ENCODE data around the gene ITGA5.

GRCh38 chr12:54392485-54393206 is 26.4 kb downstream of the ITGA5 start:
- TF ChIP-seq CTCF (IDR thresholded peaks at IDR 0.05) (no peak), POLR2A (IDR thresholded peaks at IDR 0.05) (no peak)
